ENCODE data around the gene SYNM.

DNA sequence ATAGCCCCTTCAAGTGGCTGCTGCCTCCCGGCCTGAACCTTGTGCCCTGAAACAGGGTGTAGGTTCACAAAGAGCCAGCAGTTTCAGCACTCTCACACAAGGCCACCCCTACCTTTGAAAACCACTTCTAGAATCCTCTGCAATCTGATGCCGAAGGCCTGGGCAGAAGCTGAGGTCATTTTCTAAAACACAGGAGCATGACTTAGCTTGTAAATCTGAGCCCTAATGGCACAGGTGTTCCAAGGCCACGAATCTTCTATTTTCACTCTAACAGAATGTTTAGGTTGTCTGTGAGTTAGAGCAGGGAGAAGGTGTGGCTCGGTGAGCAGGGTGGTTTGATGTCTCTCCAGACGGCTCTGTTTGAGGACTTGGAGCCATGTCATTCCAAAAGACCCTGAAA is 62.3 kb downstream of the SYNM start:
- TF ChIP-seq, protein P1, sequence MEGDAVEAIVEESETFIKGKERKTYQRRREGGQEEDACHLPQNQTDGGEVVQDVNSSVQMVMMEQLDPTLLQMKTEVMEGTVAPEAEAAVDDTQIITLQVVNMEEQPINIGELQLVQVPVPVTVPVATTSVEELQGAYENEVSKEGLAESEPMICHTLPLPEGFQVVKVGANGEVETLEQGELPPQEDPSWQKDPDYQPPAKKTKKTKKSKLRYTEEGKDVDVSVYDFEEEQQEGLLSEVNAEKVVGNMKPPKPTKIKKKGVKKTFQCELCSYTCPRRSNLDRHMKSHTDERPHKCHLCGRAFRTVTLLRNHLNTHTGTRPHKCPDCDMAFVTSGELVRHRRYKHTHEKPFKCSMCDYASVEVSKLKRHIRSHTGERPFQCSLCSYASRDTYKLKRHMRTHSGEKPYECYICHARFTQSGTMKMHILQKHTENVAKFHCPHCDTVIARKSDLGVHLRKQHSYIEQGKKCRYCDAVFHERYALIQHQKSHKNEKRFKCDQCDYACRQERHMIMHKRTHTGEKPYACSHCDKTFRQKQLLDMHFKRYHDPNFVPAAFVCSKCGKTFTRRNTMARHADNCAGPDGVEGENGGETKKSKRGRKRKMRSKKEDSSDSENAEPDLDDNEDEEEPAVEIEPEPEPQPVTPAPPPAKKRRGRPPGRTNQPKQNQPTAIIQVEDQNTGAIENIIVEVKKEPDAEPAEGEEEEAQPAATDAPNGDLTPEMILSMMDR (IDR thresholded peaks at IDR 0.05; ENCODE audit: poor library complexity), result no peak
- TF ChIP-seq EZH2 (IDR thresholded peaks at IDR 0.05; ENCODE audit: borderline replicate concordance), result no peak
- no peak for TF ChIP-seq EZH2phosphoT487 (IDR thresholded peaks at IDR 0.05; ENCODE audit: low read depth, severe bottlenecking, unreplicated experiment)

Data from hepatocyte (in vitro differentiated cells).